Neural cell (in vitro differentiated cells): ENCODE measurements around the gene B4GALT5.

Experiments used
- EP300 ChIP-seq: fragments of 450-650 bp; conservative IDR thresholded peaks from 2 replicates; pipeline ENCODE4 v1.6.1; 2014; ENCODE audit warnings: antibody characterized with exemption, mild to moderate bottlenecking, moderate library complexity; ENCODE audit not compliant: poor library complexity, severe bottlenecking
- EZH2 ChIP-seq: fragments of 200-600, 300-800 bp; shearing (Covaris generic), sonication (generic); IDR thresholded peaks from 2 replicates; pipeline ENCODE4 v1.6.1; 2014; ENCODE audit warnings: antibody characterized with exemption, low read length, borderline replicate concordance, mild to moderate bottlenecking; ENCODE audit not compliant: insufficient read depth, poor library complexity, severe bottlenecking
- POLR2AphosphoS5 ChIP-seq: IDR thresholded peaks from 2 replicates; pipeline ENCODE4 v1.6.1; 2012
- RAD21 ChIP-seq: fragments of 450-650 bp; conservative IDR thresholded peaks from 2 replicates; pipeline ENCODE4 v1.6.1; 2014; ENCODE audit warnings: antibody characterized with exemption, mild to moderate bottlenecking, moderate library complexity
- SMC3 ChIP-seq: fragments of 450-650 bp; conservative IDR thresholded peaks from 2 replicates; pipeline ENCODE4 v1.6.1; 2014; ENCODE audit warnings: antibody characterized with exemption, mild to moderate bottlenecking, moderate library complexity; ENCODE audit not compliant: poor library complexity
- TAF1 ChIP-seq: IDR thresholded peaks from 2 replicates; pipeline ENCODE4 v1.6.1; 2012; ENCODE audit warnings: low read depth
- TF ChIP-seq, protein P1 (sequence below): fragments of 450-650 bp; IDR thresholded peaks from 2 replicates; pipeline ENCODE4 v1.5.1; 2014; ENCODE audit warnings: antibody characterized with exemption, mild to moderate bottlenecking, moderate library complexity; ENCODE audit not compliant: poor library complexity, severe bottlenecking
- TF ChIP-seq, protein P2 (sequence below): IDR thresholded peaks from 2 replicates; pipeline ENCODE4 v1.6.1; 2012; ENCODE audit warnings: borderline replicate concordance

DNA sequence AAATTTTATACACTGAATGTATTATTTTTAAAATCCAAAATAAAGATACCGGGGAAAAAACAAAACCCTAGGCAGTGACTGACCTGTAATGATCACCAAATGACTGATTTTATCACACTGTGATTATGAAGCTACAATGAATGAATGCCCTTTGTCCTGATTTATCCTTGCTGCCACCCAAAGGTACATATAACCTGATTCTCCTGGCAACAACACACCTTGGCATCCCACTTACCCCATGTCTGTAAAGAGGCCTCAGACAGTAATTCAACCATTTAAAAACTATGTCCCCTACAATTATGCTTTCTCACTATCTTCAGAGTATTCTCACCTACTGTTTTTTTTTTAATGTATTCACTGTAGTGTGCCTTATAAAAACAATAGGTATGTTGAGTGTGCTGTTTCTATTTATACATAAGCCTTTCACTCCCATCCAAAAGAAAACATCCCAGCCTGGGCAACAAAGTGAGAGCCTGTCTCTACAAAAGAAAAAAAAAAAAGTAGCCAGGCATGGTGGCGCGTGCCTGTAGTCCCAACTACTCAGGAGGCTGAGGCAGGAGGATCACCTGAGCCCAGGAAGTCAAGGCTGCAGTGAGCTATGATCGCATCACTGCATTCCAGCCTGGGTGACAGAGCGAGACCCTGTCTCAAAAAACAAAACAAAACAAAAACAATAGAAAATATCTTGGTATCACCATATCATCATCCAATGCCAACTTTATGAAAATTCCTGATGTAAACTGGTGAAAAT is 21.7 kb downstream of the B4GALT5 start:
- TF ChIP-seq, protein P1, sequence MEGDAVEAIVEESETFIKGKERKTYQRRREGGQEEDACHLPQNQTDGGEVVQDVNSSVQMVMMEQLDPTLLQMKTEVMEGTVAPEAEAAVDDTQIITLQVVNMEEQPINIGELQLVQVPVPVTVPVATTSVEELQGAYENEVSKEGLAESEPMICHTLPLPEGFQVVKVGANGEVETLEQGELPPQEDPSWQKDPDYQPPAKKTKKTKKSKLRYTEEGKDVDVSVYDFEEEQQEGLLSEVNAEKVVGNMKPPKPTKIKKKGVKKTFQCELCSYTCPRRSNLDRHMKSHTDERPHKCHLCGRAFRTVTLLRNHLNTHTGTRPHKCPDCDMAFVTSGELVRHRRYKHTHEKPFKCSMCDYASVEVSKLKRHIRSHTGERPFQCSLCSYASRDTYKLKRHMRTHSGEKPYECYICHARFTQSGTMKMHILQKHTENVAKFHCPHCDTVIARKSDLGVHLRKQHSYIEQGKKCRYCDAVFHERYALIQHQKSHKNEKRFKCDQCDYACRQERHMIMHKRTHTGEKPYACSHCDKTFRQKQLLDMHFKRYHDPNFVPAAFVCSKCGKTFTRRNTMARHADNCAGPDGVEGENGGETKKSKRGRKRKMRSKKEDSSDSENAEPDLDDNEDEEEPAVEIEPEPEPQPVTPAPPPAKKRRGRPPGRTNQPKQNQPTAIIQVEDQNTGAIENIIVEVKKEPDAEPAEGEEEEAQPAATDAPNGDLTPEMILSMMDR, result no peak
- TF ChIP-seq SMC3, result no peak
- no peak for TF ChIP-seq POLR2AphosphoS5
- TF ChIP-seq EZH2, result no peak
- no peak for TF ChIP-seq EP300
- no peak for TF ChIP-seq RAD21
- TF ChIP-seq, protein P2, sequence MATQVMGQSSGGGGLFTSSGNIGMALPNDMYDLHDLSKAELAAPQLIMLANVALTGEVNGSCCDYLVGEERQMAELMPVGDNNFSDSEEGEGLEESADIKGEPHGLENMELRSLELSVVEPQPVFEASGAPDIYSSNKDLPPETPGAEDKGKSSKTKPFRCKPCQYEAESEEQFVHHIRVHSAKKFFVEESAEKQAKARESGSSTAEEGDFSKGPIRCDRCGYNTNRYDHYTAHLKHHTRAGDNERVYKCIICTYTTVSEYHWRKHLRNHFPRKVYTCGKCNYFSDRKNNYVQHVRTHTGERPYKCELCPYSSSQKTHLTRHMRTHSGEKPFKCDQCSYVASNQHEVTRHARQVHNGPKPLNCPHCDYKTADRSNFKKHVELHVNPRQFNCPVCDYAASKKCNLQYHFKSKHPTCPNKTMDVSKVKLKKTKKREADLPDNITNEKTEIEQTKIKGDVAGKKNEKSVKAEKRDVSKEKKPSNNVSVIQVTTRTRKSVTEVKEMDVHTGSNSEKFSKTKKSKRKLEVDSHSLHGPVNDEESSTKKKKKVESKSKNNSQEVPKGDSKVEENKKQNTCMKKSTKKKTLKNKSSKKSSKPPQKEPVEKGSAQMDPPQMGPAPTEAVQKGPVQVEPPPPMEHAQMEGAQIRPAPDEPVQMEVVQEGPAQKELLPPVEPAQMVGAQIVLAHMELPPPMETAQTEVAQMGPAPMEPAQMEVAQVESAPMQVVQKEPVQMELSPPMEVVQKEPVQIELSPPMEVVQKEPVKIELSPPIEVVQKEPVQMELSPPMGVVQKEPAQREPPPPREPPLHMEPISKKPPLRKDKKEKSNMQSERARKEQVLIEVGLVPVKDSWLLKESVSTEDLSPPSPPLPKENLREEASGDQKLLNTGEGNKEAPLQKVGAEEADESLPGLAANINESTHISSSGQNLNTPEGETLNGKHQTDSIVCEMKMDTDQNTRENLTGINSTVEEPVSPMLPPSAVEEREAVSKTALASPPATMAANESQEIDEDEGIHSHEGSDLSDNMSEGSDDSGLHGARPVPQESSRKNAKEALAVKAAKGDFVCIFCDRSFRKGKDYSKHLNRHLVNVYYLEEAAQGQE, result no peak
- TF ChIP-seq TAF1, result no peak
